Measurements from ENCODE around the gene TOMM7.
"Not testable (repeated sequence)": the region's sequence is repeated elsewhere in the genome, so short reads cannot be mapped to it uniquely, and the experiment has no call there.

The TOMM7 gene

GRCh38 chr7:22784346-22784745 is 38.3 kb downstream of the TOMM7 start:
- no peak for DNase-seq (ENCODE audit: low read depth, low spot score)

DNA sequence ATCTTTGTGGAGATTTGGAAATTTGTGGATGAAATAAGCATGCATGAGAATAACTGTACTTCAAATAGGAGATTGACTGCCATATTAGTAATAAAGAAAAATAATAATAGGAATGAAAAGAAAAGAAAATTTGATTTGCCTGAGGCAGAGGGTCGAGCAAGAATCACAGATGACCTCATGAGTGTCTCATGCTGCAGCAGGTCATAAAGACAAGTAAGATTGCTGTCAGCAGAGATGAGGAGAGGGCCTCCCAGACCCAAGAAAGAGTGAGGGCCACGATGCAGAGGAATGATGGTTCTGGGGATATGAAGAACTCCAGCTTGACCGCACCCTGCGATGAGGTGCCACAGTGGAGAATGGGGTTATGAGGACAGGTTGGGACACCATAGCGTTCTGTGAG is 39.2 kb downstream of the TOMM7 start:
- no peak for DNase-seq (ENCODE audit: low read depth, low spot score)

DNA sequence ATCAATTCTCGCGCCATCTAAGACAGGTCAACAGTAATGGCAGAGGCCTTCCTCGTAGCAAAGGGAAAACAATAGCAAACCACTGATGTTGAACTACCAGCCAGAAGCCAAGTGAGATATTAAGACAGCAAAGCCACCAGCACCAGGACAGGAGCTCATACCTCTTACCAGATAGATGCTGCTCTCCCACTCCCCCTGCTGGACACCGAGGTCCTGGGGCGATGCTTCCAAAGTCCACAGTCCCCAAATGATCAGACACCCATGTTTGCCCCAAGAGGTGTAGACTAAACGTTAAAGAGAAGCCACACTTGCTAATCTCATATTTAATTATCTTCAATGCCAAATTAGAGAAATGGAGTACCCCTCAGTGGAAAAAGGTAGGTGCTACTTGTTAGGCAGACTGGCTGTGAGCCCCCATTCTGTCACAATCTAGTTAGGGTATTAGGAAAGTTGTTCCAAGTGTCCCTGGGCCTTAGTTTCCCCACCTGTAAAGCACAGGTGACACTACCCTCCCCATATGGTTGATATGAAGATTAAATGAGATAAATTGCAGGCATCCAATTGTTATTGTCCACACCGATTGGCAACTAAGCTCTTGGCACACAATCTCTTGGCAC is 39.9 kb downstream of the TOMM7 start:
- peak; percentile 50 for DNase-seq (ENCODE audit: low read depth, low spot score)

GRCh38 chr7:22781230-22781711 is 41.4 kb downstream of the TOMM7 start:
- no peak for DNase-seq (ENCODE audit: low read depth, low spot score)

GRCh38 chr7:22779730-22780323 is 42.8 kb downstream of the TOMM7 start:
- DNase-seq (ENCODE audit: low read depth, low spot score), result not testable (repeated sequence)

GRCh38 chr7:22776964-22777363 is 45.7 kb downstream of the TOMM7 start:
- no peak for DNase-seq (ENCODE audit: low read depth, low spot score)

GRCh38 chr7:22772885-22773284 is 49.8 kb downstream of the TOMM7 start:
- DNase-seq (ENCODE audit: low read depth, low spot score), result no peak

DNA sequence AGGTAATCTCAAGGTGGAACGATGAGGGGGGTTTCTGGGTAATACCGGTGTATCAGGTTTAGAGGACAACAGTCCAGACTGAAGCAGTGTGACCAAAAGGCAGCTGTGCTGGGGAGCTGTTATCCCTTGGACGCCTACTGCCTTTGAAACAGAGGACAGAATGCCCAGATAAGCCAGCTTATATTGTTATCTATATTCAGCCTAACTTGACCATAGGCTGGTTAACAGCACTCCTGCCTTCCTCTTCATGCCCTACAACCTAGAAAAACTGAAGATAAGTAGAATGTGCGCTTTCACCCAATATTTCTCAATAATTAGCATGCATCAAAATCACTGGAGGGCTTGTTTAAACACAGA is 50.8 kb downstream of the TOMM7 start:
- DNase-seq (ENCODE audit: low read depth, low spot score), result no peak

DNA sequence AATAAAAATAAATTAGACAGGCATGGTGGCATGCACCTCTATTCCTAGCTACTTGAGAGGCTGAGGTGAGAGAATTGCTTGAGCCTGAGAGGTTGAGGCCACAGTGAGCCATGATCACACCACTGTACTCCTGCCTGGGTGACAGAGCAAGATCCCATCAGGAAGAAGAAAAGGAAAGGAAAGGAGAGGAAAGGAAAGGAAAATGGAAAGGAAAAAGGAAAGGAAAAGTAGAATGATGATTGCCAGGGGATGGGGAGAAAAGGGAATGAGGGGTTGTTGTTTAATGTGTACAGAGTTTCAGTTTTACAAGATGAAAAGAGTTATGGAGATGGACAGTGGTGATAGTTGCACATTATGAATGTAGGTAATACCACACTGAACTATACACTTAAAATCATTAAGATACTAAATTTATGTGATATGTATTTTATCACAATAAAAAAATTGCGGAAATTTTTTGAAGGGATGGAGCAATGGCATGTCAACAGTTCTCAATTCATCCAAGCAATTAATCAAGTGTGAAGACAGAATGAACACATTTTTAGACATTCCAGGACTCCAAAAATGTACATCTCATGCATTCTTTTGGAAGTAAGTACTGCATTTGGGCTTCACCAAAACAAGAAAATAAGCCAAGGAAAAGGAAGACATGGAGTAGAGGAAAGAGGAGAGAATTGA is 51.3 kb downstream of the TOMM7 start:
- DNase-seq (ENCODE audit: low read depth, low spot score), result no peak

- DNase-seq (ENCODE audit: low read depth, low spot score), result no peak
These were observed 57.0 kb downstream of the TOMM7 start for GRCh38 chr7:22765609-22766008.
